ENCODE data around the gene LCT. TPM values are rescaled to one million over a fixed set of nuclear protein-coding genes. Genes with fewer than 3 reads are reported as not detected.

Gene LCT
- total and polyA plus RNA-seq, 2 of the 13 experiments (the other 11 are each of a cell fraction or from before 2014, with no cell fraction given), result not detected

GRCh38 chr2:135742325-135742757 lies 94.6 kb downstream of the LCT start (continued):
- peak; percentile 6 for TF ChIP-seq MED8 (CRISPR knock-in tag; IDR thresholded peaks at IDR 0.05; ENCODE audit: insufficient replicate concordance)
- peak; percentile 8 to 16; a peak in 2 of 4 replicates for TF ChIP-seq HMGXB4 (CRISPR knock-in tag; IDR thresholded peaks at IDR 0.05; ENCODE audit: borderline replicate concordance in 1 of 2, low read depth in 1 of 2)
- TF ChIP-seq ARID2 (CRISPR knock-in tag; IDR thresholded peaks at IDR 0.05; ENCODE audit: borderline replicate concordance), result peak; percentile 19; the same call in 1 of the 2 replicates
- no peak for TF ChIP-seq FOXP1 (IDR thresholded peaks at IDR 0.05)
- no peak for TF ChIP-seq FOXP1 (CRISPR knock-in tag; IDR thresholded peaks at IDR 0.05)
- TF ChIP-seq KLF6 (CRISPR knock-in tag; IDR thresholded peaks at IDR 0.05), result 0 out of 2 replicates have a peak, but pooled peaks have one; percentile 2
- TF ChIP-seq MAFF (IDR thresholded peaks at IDR 0.05; ENCODE audit: low read depth, low read length), result peak; percentile 59
- peak; percentile 83; the same call in 1 of the 2 replicates for TF ChIP-seq ZNF674 (CRISPR knock-in tag; IDR thresholded peaks at IDR 0.05; ENCODE audit: low read depth)
- TF ChIP-seq ZNF431 (CRISPR knock-in tag; IDR thresholded peaks at IDR 0.05; ENCODE audit: borderline replicate concordance, low read depth), result 0 out of 2 replicates have a peak, but pooled peaks have one; percentile 6
- peak; percentile 19 for TF ChIP-seq ZEB1 (IDR thresholded peaks at IDR 0.05; ENCODE audit: insufficient replicate concordance, low read depth)
- TF ChIP-seq TCF12 (IDR thresholded peaks at IDR 0.05), result no peak
- peak; percentile 80; the same call in 1 of the 2 replicates for TF ChIP-seq TCF12 (CRISPR knock-in tag; IDR thresholded peaks at IDR 0.05)
- TF ChIP-seq SNAI1 (CRISPR knock-in tag; IDR thresholded peaks at IDR 0.05; ENCODE audit: borderline replicate concordance), result 0 out of 2 replicates have a peak, but pooled peaks have one; percentile 64
- TF ChIP-seq ZNF891 (CRISPR knock-in tag; IDR thresholded peaks at IDR 0.05), result 0 out of 2 replicates have a peak, but pooled peaks have one; percentile 0
- peak; percentile 87 for TF ChIP-seq ASH2L (IDR thresholded peaks at IDR 0.05; ENCODE audit: insufficient read length, low read depth, low read length)
- peak; percentile 71 for TF ChIP-seq ZFX (CRISPR knock-in tag; IDR thresholded peaks at IDR 0.05; ENCODE audit: low read depth)
- TF ChIP-seq NFAT5 (CRISPR knock-in tag; IDR thresholded peaks at IDR 0.05), result 0 out of 2 replicates have a peak, but pooled peaks have one; percentile 41
- TF ChIP-seq RNF2 (conservative IDR thresholded peaks at IDR 0.05; ENCODE audit: low read depth), result 0 out of 2 replicates have a peak, but pooled peaks have one; percentile 0
- no peak for TF ChIP-seq DNMT1 (CRISPR knock-in tag; IDR thresholded peaks at IDR 0.05)
- 0 out of 2 replicates have a peak, but pooled peaks have one; percentile 4 for TF ChIP-seq SMYD3 (CRISPR knock-in tag; IDR thresholded peaks at IDR 0.05)
- 0 out of 2 replicates have a peak, but pooled peaks have one; percentile 0 for TF ChIP-seq PHF8 (CRISPR knock-in tag; IDR thresholded peaks at IDR 0.05)
- no peak for TF ChIP-seq ZNF180 (CRISPR knock-in tag; IDR thresholded peaks at IDR 0.05; ENCODE audit: borderline replicate concordance, low read depth)
- peak; percentile 61 for TF ChIP-seq SAP130 (CRISPR knock-in tag; IDR thresholded peaks at IDR 0.05; ENCODE audit: low read depth)
- TF ChIP-seq MTF2 (CRISPR knock-in tag; IDR thresholded peaks at IDR 0.05; ENCODE audit: borderline replicate concordance), result no peak
- peak; percentile 69; the same call in 1 of the 2 replicates for TF ChIP-seq MAFG (CRISPR knock-in tag; IDR thresholded peaks at IDR 0.05)

Measured in HepG2 (cell line).